SK-N-SH (cell line): ENCODE data around the gene IFT172. TPM values are rescaled to one million over a fixed set of nuclear protein-coding genes. Genes with fewer than 3 reads are reported as not detected.

ENCODE experiments used
- CTCF ChIA-PET: fragments of 300-600, 350-600 bp; formaldehyde crosslinking; extraction: SDS; loops from one replicate; lab custom pipeline; 2021; lab: Yijun Ruan, JAX
- POLR2A ChIA-PET: fragments of 350-600 bp; sonication (Branson Sonifier 250); formaldehyde crosslinking; extraction: SDS; loops from one replicate; lab custom pipeline; 2020; ENCODE audit warnings: antibody characterized with exemption, inconsistent platforms; lab: Yijun Ruan, JAX
- DNase-seq: peaks from one replicate; pipeline ENCODE4 v3.0.0; 2012
- H2AFZ ChIP-seq: fragments of 200-600 bp; sonication (generic); 2 replicates; pipeline ENCODE4 v1.8.1; 2016; ENCODE audit warnings: antibody characterized with exemption, mild to moderate bottlenecking, low read depth
- H3F3A ChIP-seq: fragments of 200-600 bp; sonication (generic); replicated peaks from 2 replicates; pipeline ENCODE3; 2016; ENCODE audit warnings: antibody characterized with exemption, mild to moderate bottlenecking; ENCODE audit not compliant: insufficient read depth
- H3K27ac ChIP-seq, 2 experiments: fragments of 200-500 bp in 1 of 2; fragments of 200-600 bp in 1 of 2; sonication (Bioruptor generic) in 1 of 2; sonication (generic), shearing (Covaris generic) in 1 of 2; 2 replicates each; pipeline versions ENCODE4 v1.5.1 to v1.6.1; 2014 to 2016; ENCODE audit warnings: low read depth in 2 of 2, inconsistent platforms in 1 of 2, low read length in 1 of 2, mild to moderate bottlenecking in 1 of 2, mixed read lengths in 1 of 2
- H3K27me3 ChIP-seq: fragments of 200-600 bp; sonication (generic), shearing (Covaris generic); 2 replicates; pipeline ENCODE4 v1.6.1; 2016; ENCODE audit warnings: mixed run types; ENCODE audit not compliant: insufficient read depth
- H3K36me3 ChIP-seq, 2 experiments: fragments of 200-500 bp in 1 of 2; fragments of 200-600 bp in 1 of 2; sonication (Bioruptor generic) in 1 of 2; sonication (generic) in 1 of 2; replicated peaks in 1 of 2; 2 replicates each; pipeline versions ENCODE3 to v1.5.1; 2014 to 2016; ENCODE audit warnings: low read length in 1 of 2, mild to moderate bottlenecking in 1 of 2; ENCODE audit not compliant: insufficient read depth in 2 of 2, control insufficient read depth in 1 of 2
- H3K4me1 ChIP-seq, 2 experiments: fragments of 200-500 bp in 1 of 2; fragments of 200-600 bp in 1 of 2; sonication (Bioruptor generic) in 1 of 2; sonication (generic), shearing (Covaris generic) in 1 of 2; 2 replicates each; pipeline versions ENCODE4 v1.5.1 to v1.6.1; 2014 to 2016; ENCODE audit warnings: low read depth in 1 of 2, low read length in 1 of 2, mixed run types in 1 of 2; ENCODE audit not compliant: insufficient read depth in 2 of 2, control insufficient read depth in 1 of 2
- H3K4me2 ChIP-seq: fragments of 200-600 bp; sonication (generic), shearing (Covaris generic); 2 replicates; pipeline ENCODE4 v1.6.1; 2017; ENCODE audit warnings: mixed run types
- H3K4me3 ChIP-seq, 2 experiments: fragments of 200-500 bp in 1 of 2; fragments of 200-600 bp in 1 of 2; sonication (Bioruptor generic) in 1 of 2; sonication (generic), shearing (Covaris generic) in 1 of 2; 2 replicates each; pipeline versions ENCODE4 v1.5.1 to v1.8.1; 2014 to 2016; ENCODE audit warnings: low read depth in 2 of 2, inconsistent platforms in 1 of 2, low read length in 1 of 2, mild to moderate bottlenecking in 1 of 2, mixed read lengths in 1 of 2, moderate library complexity in 1 of 2
- H3K79me2 ChIP-seq: fragments of 200-600 bp; sonication (generic); 2 replicates; pipeline ENCODE4 v1.8.1; 2017; ENCODE audit warnings: mild to moderate bottlenecking; ENCODE audit not compliant: insufficient read depth
- H3K9ac ChIP-seq: fragments of 200-600 bp; sonication (generic); 2 replicates; pipeline ENCODE4 v1.6.1; 2017; ENCODE audit warnings: mixed run types
- H3K9me2 ChIP-seq: fragments of 200-600 bp; sonication (generic); 2 replicates; pipeline ENCODE4 v1.6.1; 2017; ENCODE audit warnings: mixed run types
- H3K9me3 ChIP-seq: fragments of 200-600 bp; sonication (generic); 2 replicates; pipeline ENCODE4 v1.6.1; 2017; ENCODE audit warnings: mixed run types, mild to moderate bottlenecking, moderate library complexity
- H4K20me1 ChIP-seq: fragments of 200-600 bp; sonication (generic); 2 replicates; pipeline ENCODE4 v1.6.1; 2017; ENCODE audit warnings: mild to moderate bottlenecking, mixed run types; ENCODE audit not compliant: insufficient read depth
- ELF1 ChIP-seq: IDR thresholded peaks from 2 replicates; pipeline ENCODE4 v1.4.0; 2012
- GATA2 ChIP-seq: sonication (generic); formaldehyde crosslinking; IDR thresholded peaks from 2 replicates; pipeline ENCODE4 v1.5.0; 2020; ENCODE audit warnings: mild to moderate bottlenecking, missing genetic modification reagents
- MXI1 ChIP-seq: IDR thresholded peaks from 2 replicates; pipeline ENCODE4 v1.6.1; 2012; ENCODE audit warnings: mild to moderate bottlenecking, low read depth, low read length, improper control_type of control experiment
- NRF1 ChIP-seq: IDR thresholded peaks from 2 replicates; pipeline ENCODE4 v1.6.1; 2012; ENCODE audit warnings: low read depth, mild to moderate bottlenecking, low read length
- PBX3 ChIP-seq: IDR thresholded peaks from 2 replicates; pipeline ENCODE4; 2012
- RCOR1 ChIP-seq: fragments of 150-350 bp; IDR thresholded peaks from 2 replicates; pipeline ENCODE4 v1.6.1; 2017; ENCODE audit warnings: antibody characterized with exemption, low read length
- RXRA ChIP-seq: IDR thresholded peaks from 2 replicates; pipeline ENCODE4 v1.4.0; 2012; ENCODE audit warnings: low read depth, mild to moderate bottlenecking, borderline replicate concordance
- USF1 ChIP-seq: IDR thresholded peaks from 2 replicates; pipeline ENCODE4 v1.4.0; 2012; ENCODE audit warnings: low read depth, borderline replicate concordance
- USF2 ChIP-seq: fragments of 150-350 bp; IDR thresholded peaks from 2 replicates; pipeline ENCODE4 v1.6.1; 2017; ENCODE audit warnings: antibody characterized with exemption, low read length, low read depth, borderline replicate concordance
- ZBTB33 ChIP-seq: IDR thresholded peaks from 2 replicates; pipeline ENCODE4 v1.4.0; 2012; ENCODE audit warnings: low read depth, borderline replicate concordance
- WGBS: methylation state at CpG from one replicate; pipeline ENCODE4 v1.1.6; 2017; ENCODE audit warnings: low lambda C conversion rate; 5-methylcytosine and 5-hydroxymethylcytosine counted together
- polyA plus RNA-seq, 3 experiments: library from polyadenylated mRNA; depleted of rRNA; stranded (reverse); fragments of >200 nt; gene quantifications; 2 replicates each; pipeline ENCODE4 v1.2.3, GENCODE V29; 2012

IFT172 gene
- polyA plus RNA-seq, 1 of the 3 experiments (the other 2 are of a cell fraction), result 31.3 TPM

GRCh38 chr2:27422958-27423357, 66.6 kb downstream of the IFT172 start:
- Histone ChIP-seq H3K4me2 (no peak overlapping the region), H3K27ac (no peak overlapping the region), H3K9ac (no peak overlapping the region), H3K36me3 (no peaks in the 10 kb centered on the region), H3F3A (peaks cover 6% of the 10 kb centered on the region), H3K9me3 (no peaks in the 10 kb centered on the region), H3K79me2 (no peaks in the 10 kb centered on the region), H3K9me2 (no peaks in the 10 kb centered on the region), H2AFZ (no peak overlapping the region), H4K20me1 (no peaks in the 10 kb centered on the region), H3K27me3 (no peaks in the 10 kb centered on the region), H3K4me3 (no peak overlapping the region), H3K4me1 (no peaks in the 10 kb centered on the region)
- WGBS, result 95% methylated on average over 3 of the region's 3 CpGs
- DNase-seq, result no peak
- no peak for TF ChIP-seq GATA2 (CRISPR knock-in tag)
- ChIA-PET CTCF (interaction anchor here (1.0 to 2.2 kb wide), 3 partner anchors 9 to 14 kb away, joined by 4 to 11 read pairs (median 4); partner anchors contain the start of gene PPM1G), POLR2A (interaction anchor here (2.5 kb wide), 1 partner anchor 13 kb away, joined by 9 read pairs; the partner anchor contains the start of gene PPM1G)

- Histone ChIP-seq H3K4me1 (no peaks in the 10 kb centered on the region), H3K79me2 (no peaks in the 10 kb centered on the region)
- POLR2A ChIA-PET, result interaction anchor here (1.5 kb wide), 1 partner anchor 13 kb away, joined by 5 read pairs; the partner anchor contains the start of gene PPM1G
- TF ChIP-seq RXRA, result no peak
- no peak for TF ChIP-seq ELF1
- no peak for TF ChIP-seq MXI1
- TF ChIP-seq ZBTB33, result no peak
- no peak for TF ChIP-seq RCOR1
- TF ChIP-seq USF2, result no peak
- no peak for TF ChIP-seq USF1
- no peak for TF ChIP-seq PBX3
- TF ChIP-seq NRF1, result no peak
- TF ChIP-seq, all 33 proteins: peak for 0
- no peak overlapping the region for H3K4me2 ChIP-seq
- WGBS, result 78% methylated on average over 4 of the region's 4 CpGs
- CTCF ChIA-PET, result interaction anchor here (1.0 to 2.6 kb wide), 3 partner anchors 12 to 262 kb away, joined by 3 to 8 read pairs (median 4); partner anchors contain the start of gene PPM1G
- H3K27ac ChIP-seq, result no peak overlapping the region
- no peaks in the 10 kb centered on the region for H3K27me3 ChIP-seq
- H3K9me3 ChIP-seq, result no peaks in the 10 kb centered on the region
- no peaks in the 10 kb centered on the region for H3K36me3 ChIP-seq
- H4K20me1 ChIP-seq, result no peaks in the 10 kb centered on the region
- no peak overlapping the region for H3K4me3 ChIP-seq
- H3K9ac ChIP-seq, result no peak overlapping the region
- H3F3A ChIP-seq, result no peaks in the 10 kb centered on the region
- no peak for DNase-seq
- no peaks in the 10 kb centered on the region for H3K9me2 ChIP-seq
- no peak overlapping the region for H2AFZ ChIP-seq
Observed at GRCh38 chr2:27421660-27422250, 67.8 kb downstream of the IFT172 start.
